ENCODE data around the gene ZNF417.
"Not testable (repeated sequence)": the region's sequence is repeated elsewhere in the genome, so short reads cannot be mapped to it uniquely, and the experiment has no call there.

Gene ZNF417

GRCh38 chr19:57916168-57916995 is at the start of gene ZNF417:
Gene ZNF417, minus strand, starts transcription at chr19:57916592. Its CDS starts 181 bp downstream, at chr19:57916411.
- FAIRE-seq: peak; percentile 86

GRCh38 chr19:57964761-57965160 is 48.4 kb upstream of the ZNF417 start:
- FAIRE-seq: no peak

GRCh38 chr19:57961785-57962184 is 45.4 kb upstream of the ZNF417 start:
- no peak for FAIRE-seq

- no peak for FAIRE-seq
Observed at GRCh38 chr19:57954996-57955395, 38.6 kb upstream of the ZNF417 start.

GRCh38 chr19:57949702-57950101 is 33.3 kb upstream of the ZNF417 start:
- FAIRE-seq: no peak

- FAIRE-seq: no peak
Observed at GRCh38 chr19:57949296-57949695, 32.9 kb upstream of the ZNF417 start.

GRCh38 chr19:57947419-57948134 is 31.2 kb upstream of the ZNF417 start, which contains the start of gene ZNF256:
Gene ZNF256, minus strand, starts transcription at chr19:57947706. Its CDS starts 232 bp downstream, at chr19:57947474.
- FAIRE-seq: peak; percentile 97

GRCh38 chr19:57947088-57947418 is 30.7 kb upstream of the ZNF417 start:
- no peak for FAIRE-seq

GRCh38 chr19:57946316-57946715 is 29.9 kb upstream of the ZNF417 start:
- no peak for FAIRE-seq

- FAIRE-seq: no peak
Observed at GRCh38 chr19:57941593-57941992, 25.2 kb upstream of the ZNF417 start.

GRCh38 chr19:57935731-57936130 is 19.3 kb upstream of the ZNF417 start:
- FAIRE-seq: no peak

- FAIRE-seq: peak; percentile 73
Observed at GRCh38 chr19:57934820-57935665, 18.7 kb upstream of the ZNF417 start, which contains the start of gene ZNF418. Gene ZNF418, minus strand, starts transcription at chr19:57935402. Its CDS starts 1,580 bp downstream, at chr19:57933822.

- no peak for FAIRE-seq
Observed at GRCh38 chr19:57927587-57927986, 11.2 kb upstream of the ZNF417 start.

- no peak for FAIRE-seq
Observed at GRCh38 chr19:57914531-57914930, 1.9 kb downstream of the ZNF417 start.

- FAIRE-seq: no peak
Observed at GRCh38 chr19:57907394-57907793, 9.0 kb downstream of the ZNF417 start.

GRCh38 chr19:57905258-57905657 is 11.1 kb downstream of the ZNF417 start:
- FAIRE-seq: no peak

- no peak for FAIRE-seq
Observed at GRCh38 chr19:57903618-57904184, 12.7 kb downstream of the ZNF417 start.

GRCh38 chr19:57900311-57900710 is 16.1 kb downstream of the ZNF417 start:
- FAIRE-seq: no peak

GRCh38 chr19:57890706-57891105 is 25.7 kb downstream of the ZNF417 start:
- not testable (repeated sequence) for FAIRE-seq

- FAIRE-seq: peak; percentile 89
Observed at GRCh38 chr19:57888560-57889231, 27.7 kb downstream of the ZNF417 start, which contains the start of gene ZNF814. Gene ZNF814, minus strand, starts transcription at chr19:57889037. Its CDS starts 235 bp downstream, at chr19:57888802.

GRCh38 chr19:57888107-57888559 is 28.3 kb downstream of the ZNF417 start:
- FAIRE-seq: no peak

Data from TTC549 (cell line).